NK-92 (cell line): ENCODE data around the gene NTM.

Experiments
- DNase-seq: peaks from one replicate; lab custom pipeline; 2025; ENCODE audit not compliant: unreplicated experiment; lab: John Stamatoyannopoulos, UW

Gene NTM

GRCh38 chr11:131683666-131684065 lies 313.3 kb downstream of the NTM start:
- no peak for DNase-seq

GRCh38 chr11:131684111-131685060 lies 314.0 kb downstream of the NTM start:
- DNase-seq, result no peak

GRCh38 chr11:131685206-131685605 lies 314.8 kb downstream of the NTM start:
- DNase-seq, result no peak

- DNase-seq, result no peak
These were observed 315.5 kb downstream of the NTM start for GRCh38 chr11:131685906-131686305.

- DNase-seq, result no peak
These were observed 316.4 kb downstream of the NTM start for GRCh38 chr11:131686836-131687235.

- no peak for DNase-seq
These were observed 317.1 kb downstream of the NTM start for GRCh38 chr11:131687291-131688047.

GRCh38 chr11:131688048-131688693 lies 317.8 kb downstream of the NTM start:
- no peak for DNase-seq

GRCh38 chr11:131689049-131689925 lies 318.9 kb downstream of the NTM start:
- no peak for DNase-seq

- no peak for DNase-seq
These were observed 319.9 kb downstream of the NTM start for GRCh38 chr11:131690362-131690761.

- DNase-seq, result no peak
These were observed 320.4 kb downstream of the NTM start for GRCh38 chr11:131690776-131691175.

GRCh38 chr11:131691181-131692041 lies 321.0 kb downstream of the NTM start:
- no peak for DNase-seq

- DNase-seq, result no peak
These were observed 321.7 kb downstream of the NTM start for GRCh38 chr11:131692151-131692550.

GRCh38 chr11:131692961-131693360 lies 322.5 kb downstream of the NTM start:
- DNase-seq, result no peak

- DNase-seq, result no peak
These were observed 323.3 kb downstream of the NTM start for GRCh38 chr11:131693756-131694155.

- DNase-seq, result no peak
These were observed 324.4 kb downstream of the NTM start for GRCh38 chr11:131694526-131695424.

- no peak for DNase-seq
These were observed 325.5 kb downstream of the NTM start for GRCh38 chr11:131695889-131696429.

- DNase-seq, result no peak
These were observed 326.3 kb downstream of the NTM start for GRCh38 chr11:131696690-131697089.

GRCh38 chr11:131703311-131703710 lies 332.9 kb downstream of the NTM start:
- no peak for DNase-seq
